Karpas-422 (cell line): ENCODE results near the gene PXMP2. TPM values are rescaled to one million over a fixed set of nuclear protein-coding genes. Genes with fewer than 3 reads are reported as not detected.

Experiments
- DNase-seq: peaks from one replicate; pipeline ENCODE4 v3.0.0-alpha.2; 2015
- H2AFZ ChIP-seq: fragments of 200-600 bp; sonication (generic); 2 replicates; pipeline ENCODE4 v1.6.1; 2014; ENCODE audit warnings: antibody characterized with exemption, low read length, mixed read lengths
- H3K27ac ChIP-seq: fragments of 200-600 bp; sonication (generic); 2 replicates; pipeline ENCODE4 v1.5.1; 2014; ENCODE audit warnings: mild to moderate bottlenecking, low read length, moderate library complexity
- H3K27me3 ChIP-seq: fragments of 200-600 bp; sonication (generic); 2 replicates; pipeline ENCODE4 v1.6.1; 2014; ENCODE audit warnings: low read length, mixed read lengths
- H3K36me3 ChIP-seq: fragments of 200-600 bp; sonication (generic); 2 replicates; pipeline ENCODE4 v1.6.1; 2014; ENCODE audit warnings: low read length, mixed read lengths; ENCODE audit not compliant: insufficient read depth
- H3K4me1 ChIP-seq: fragments of 200-600 bp; sonication (generic); 2 replicates; pipeline ENCODE4 v1.6.1; 2014; ENCODE audit warnings: mild to moderate bottlenecking, low read length, mixed read lengths
- H3K4me2 ChIP-seq: fragments of 200-600 bp; sonication (generic); 2 replicates; pipeline ENCODE4 v1.6.1; 2014; ENCODE audit warnings: low read length, low read depth, mild to moderate bottlenecking; ENCODE audit not compliant: poor library complexity, severe bottlenecking
- H3K4me3 ChIP-seq: fragments of 200-600 bp; sonication (generic); 2 replicates; pipeline ENCODE4 v1.5.1; 2014; ENCODE audit warnings: mild to moderate bottlenecking, antibody characterized with exemption, low read length, mixed read lengths
- H3K79me2 ChIP-seq: fragments of 200-600 bp; sonication (generic); 2 replicates; pipeline ENCODE4 v1.6.1; 2014; ENCODE audit warnings: mild to moderate bottlenecking, low read length, mixed read lengths
- H3K9ac ChIP-seq: fragments of 200-600 bp; sonication (generic); 2 replicates; pipeline ENCODE4 v1.6.0; 2014; ENCODE audit warnings: low read length
- H3K9me2 ChIP-seq: fragments of 200-600 bp; sonication (generic), shearing (Covaris generic); replicated peaks from 2 replicates; pipeline ENCODE4 v1.6.0; 2014; ENCODE audit warnings: mild to moderate bottlenecking, low read length, moderate library complexity; ENCODE audit not compliant: insufficient read depth
- H3K9me3 ChIP-seq: fragments of 300-700, 200-600 bp; sonication (generic); 2 replicates; pipeline ENCODE4 v1.6.1; 2014; ENCODE audit warnings: low read length, mixed read lengths
- H4K20me1 ChIP-seq: fragments of 200-600 bp; sonication (generic); 2 replicates; pipeline ENCODE4 v1.6.1; 2014; ENCODE audit warnings: mild to moderate bottlenecking, antibody characterized with exemption, low read length, low read depth; ENCODE audit not compliant: insufficient read depth
- total RNA-seq: library from RNA; depleted of rRNA; stranded (reverse); fragments of >200 nt; shearing (Covaris generic); gene quantifications from 2 replicates; pipeline ENCODE4 v1.2.3, GENCODE V29; 2014; ENCODE audit warnings: low replicate concordance

Gene PXMP2
- total RNA-seq, 1 experiment from 2014 or later, result 33.2 TPM

- H3K4me3 ChIP-seq, result no peak overlapping the region
- H3K9me3 ChIP-seq, result no peaks in the 10 kb centered on the region
- no peaks in the 10 kb centered on the region for H3K9me2 ChIP-seq
- H3K4me1 ChIP-seq, result no peaks in the 10 kb centered on the region
- H3K27ac ChIP-seq, result no peak overlapping the region
- peaks cover 16% of the 10 kb centered on the region for H3K36me3 ChIP-seq
- H4K20me1 ChIP-seq, result no peaks in the 10 kb centered on the region
- no peaks in the 10 kb centered on the region for H3K79me2 ChIP-seq
- no peaks in the 10 kb centered on the region for H3K27me3 ChIP-seq
- H3K9ac ChIP-seq, result no peak overlapping the region
- no peak overlapping the region for H3K4me2 ChIP-seq
- H2AFZ ChIP-seq, result no peak overlapping the region
- no peak for DNase-seq
These were observed 44.2 kb upstream of the PXMP2 start for GRCh38 chr12:132642846-132643835.

DNA sequence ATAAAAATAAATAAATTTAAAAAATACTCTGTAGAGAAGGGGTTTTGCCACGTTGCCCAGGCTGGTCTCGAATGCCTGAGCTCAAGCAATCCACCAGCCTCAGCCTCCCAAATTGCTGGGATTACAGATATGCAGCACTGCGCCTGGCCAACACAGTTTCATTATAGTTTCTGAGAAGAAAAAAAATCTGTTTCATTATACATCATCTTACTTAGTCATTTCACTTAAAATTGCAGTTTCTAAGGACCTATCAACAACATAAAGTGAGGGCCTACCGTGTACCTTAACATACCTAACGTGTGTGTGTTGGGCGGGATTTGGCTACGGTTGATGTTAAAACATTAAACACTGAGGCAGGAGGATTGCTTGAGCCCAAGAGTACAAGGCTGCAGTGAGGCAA is 40.5 kb upstream of the PXMP2 start:
- H3K9me2 ChIP-seq, result no peaks in the 10 kb centered on the region
- H3K9me3 ChIP-seq, result no peaks in the 10 kb centered on the region
- no peak overlapping the region for H3K27ac ChIP-seq
- H2AFZ ChIP-seq, result no peak overlapping the region
- H3K4me2 ChIP-seq, result no peak overlapping the region
- H3K27me3 ChIP-seq, result no peaks in the 10 kb centered on the region
- no peak overlapping the region for H3K4me3 ChIP-seq
- DNase-seq, result no peak
- no peaks in the 10 kb centered on the region for H3K4me1 ChIP-seq
- no peak overlapping the region for H3K9ac ChIP-seq
- no peaks in the 10 kb centered on the region for H3K79me2 ChIP-seq
- peaks cover 18% of the 10 kb centered on the region for H3K36me3 ChIP-seq
- H4K20me1 ChIP-seq, result no peaks in the 10 kb centered on the region

DNA sequence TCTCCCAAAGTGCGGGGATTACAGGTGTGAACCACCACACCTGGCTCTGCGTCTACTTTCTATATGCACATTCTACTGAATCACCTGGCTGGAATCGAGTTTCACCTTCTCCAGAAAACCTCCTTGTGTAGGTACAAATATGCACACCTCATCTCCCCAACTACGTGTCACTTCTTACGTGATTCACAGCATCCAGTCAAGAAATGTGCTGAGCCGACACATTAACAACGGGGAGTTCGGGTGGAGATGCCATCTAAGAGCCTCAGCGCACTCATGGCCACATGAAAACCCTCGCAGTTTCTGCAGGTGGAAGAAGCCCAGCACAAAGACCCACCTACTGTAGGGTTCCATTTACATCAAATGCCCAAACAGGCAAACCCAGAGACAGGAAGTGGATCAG is 39.5 kb upstream of the PXMP2 start:
- H3K4me2 ChIP-seq, result no peak overlapping the region
- H3K27me3 ChIP-seq, result no peaks in the 10 kb centered on the region
- H2AFZ ChIP-seq, result no peak overlapping the region
- no peaks in the 10 kb centered on the region for H3K9me2 ChIP-seq
- no peaks in the 10 kb centered on the region for H3K4me1 ChIP-seq
- no peak overlapping the region for H3K4me3 ChIP-seq
- no peaks in the 10 kb centered on the region for H3K79me2 ChIP-seq
- no peaks in the 10 kb centered on the region for H3K9me3 ChIP-seq
- H4K20me1 ChIP-seq, result no peaks in the 10 kb centered on the region
- H3K9ac ChIP-seq, result no peak overlapping the region
- no peak for DNase-seq
- no peak overlapping the region for H3K27ac ChIP-seq
- peaks cover 19% of the 10 kb centered on the region for H3K36me3 ChIP-seq

DNA sequence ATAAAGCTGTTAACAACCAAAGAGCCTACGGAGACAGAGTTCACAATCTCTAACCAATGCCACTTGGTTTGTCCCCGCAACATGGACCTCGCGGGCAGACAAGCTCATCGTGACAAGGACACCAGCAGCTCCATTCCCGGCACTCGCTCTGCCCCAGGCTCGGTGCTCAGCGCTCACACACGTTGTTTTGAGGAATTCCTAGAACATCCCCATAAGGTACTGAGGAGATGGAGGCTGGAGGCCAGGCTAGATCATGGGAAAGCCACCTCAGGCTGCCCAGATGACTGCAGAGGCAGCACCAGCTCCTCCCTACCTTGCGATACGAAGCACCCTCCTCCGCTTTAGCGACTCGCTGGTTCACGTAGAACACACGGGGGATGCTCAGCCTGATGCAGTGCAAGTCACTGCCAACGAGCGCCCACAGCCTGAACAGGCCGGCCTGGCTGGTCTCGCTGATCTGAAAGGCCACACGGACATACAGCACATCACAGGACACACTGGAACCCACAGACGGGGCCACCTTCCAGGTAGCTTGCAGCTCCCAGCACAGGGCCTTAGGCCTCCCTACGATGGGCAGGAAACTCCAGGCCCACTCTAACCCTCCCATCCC is 38.7 kb upstream of the PXMP2 start:
- Histone ChIP-seq H3K4me3 (no peak overlapping the region), H3K79me2 (no peaks in the 10 kb centered on the region), H3K27me3 (no peaks in the 10 kb centered on the region), H3K4me1 (no peaks in the 10 kb centered on the region), H3K27ac (no peak overlapping the region), H2AFZ (no peak overlapping the region), H3K36me3 (peaks cover 27% of the 10 kb centered on the region), H4K20me1 (no peaks in the 10 kb centered on the region), H3K4me2 (no peak overlapping the region), H3K9ac (no peak overlapping the region), H3K9me3 (no peaks in the 10 kb centered on the region), H3K9me2 (no peaks in the 10 kb centered on the region)
- no peak for DNase-seq

DNA sequence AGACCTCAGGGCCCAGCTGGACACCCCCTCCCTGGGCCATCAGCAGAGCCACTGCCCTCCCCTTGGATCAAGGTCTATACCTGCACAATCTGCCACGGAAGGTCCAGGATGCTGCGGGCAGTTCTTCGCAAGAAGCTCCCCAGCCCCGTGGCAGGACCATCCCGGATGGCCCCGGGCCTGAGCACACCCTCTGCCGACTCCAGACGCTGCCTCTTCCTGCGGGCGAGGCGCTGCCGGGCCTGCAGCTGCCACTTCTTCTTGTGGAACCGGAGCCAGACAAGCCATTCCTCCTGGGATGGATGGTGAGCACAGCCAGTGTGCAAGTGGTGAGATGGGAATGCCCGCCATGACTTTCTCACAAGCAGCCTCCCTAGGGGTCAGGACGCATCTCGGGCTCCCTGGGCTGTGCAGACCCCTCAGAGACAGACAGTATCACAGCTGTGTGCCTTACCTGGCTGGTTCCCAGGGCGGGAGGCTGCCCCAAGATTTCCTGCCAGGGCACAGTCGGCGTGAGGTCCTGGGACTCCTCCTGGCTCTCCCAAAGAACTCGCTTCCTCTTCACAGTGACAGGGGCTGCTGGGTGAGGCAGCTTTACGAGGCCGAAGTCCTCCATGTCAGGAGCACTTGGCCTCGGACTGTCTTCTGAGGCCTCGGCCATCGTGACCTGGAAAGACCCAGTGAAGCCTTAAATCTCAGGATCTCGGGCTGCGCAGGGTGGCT is 38.0 kb upstream of the PXMP2 start:
- Histone ChIP-seq H3K4me3 (no peak overlapping the region), H3K9me3 (no peaks in the 10 kb centered on the region), H2AFZ (no peak overlapping the region), H3K9me2 (no peaks in the 10 kb centered on the region), H3K27ac (no peak overlapping the region), H4K20me1 (no peaks in the 10 kb centered on the region), H3K27me3 (no peaks in the 10 kb centered on the region), H3K79me2 (no peaks in the 10 kb centered on the region), H3K36me3 (peaks cover 32% of the 10 kb centered on the region), H3K9ac (no peak overlapping the region), H3K4me2 (no peak overlapping the region), H3K4me1 (no peaks in the 10 kb centered on the region)
- DNase-seq, result no peak

- Histone ChIP-seq H3K79me2 (no peaks in the 10 kb centered on the region), H2AFZ (no peak overlapping the region), H3K9ac (no peak overlapping the region), H3K4me3 (no peak overlapping the region), H3K27me3 (no peaks in the 10 kb centered on the region), H3K4me1 (no peaks in the 10 kb centered on the region), H3K9me3 (no peaks in the 10 kb centered on the region), H3K9me2 (no peaks in the 10 kb centered on the region), H3K36me3 (peaks cover 46% of the 10 kb centered on the region; the same call in 1 of the 2 replicates), H3K27ac (no peak overlapping the region), H3K4me2 (no peak overlapping the region), H4K20me1 (no peaks in the 10 kb centered on the region)
- DNase-seq, result no peak
These were observed 35.8 kb upstream of the PXMP2 start for GRCh38 chr12:132651444-132652100.

- no peaks in the 10 kb centered on the region for H3K79me2 ChIP-seq
- no peak overlapping the region for H3K9ac ChIP-seq
- H3K27ac ChIP-seq, result no peak overlapping the region
- H4K20me1 ChIP-seq, result no peaks in the 10 kb centered on the region
- H3K9me3 ChIP-seq, result no peaks in the 10 kb centered on the region
- H3K27me3 ChIP-seq, result no peaks in the 10 kb centered on the region
- no peak for DNase-seq
- H3K4me2 ChIP-seq, result no peak overlapping the region
- no peaks in the 10 kb centered on the region for H3K4me1 ChIP-seq
- peaks cover 45% of the 10 kb centered on the region; the same call in 1 of the 2 replicates for H3K36me3 ChIP-seq
- no peak overlapping the region for H3K4me3 ChIP-seq
- H3K9me2 ChIP-seq, result no peaks in the 10 kb centered on the region
- H2AFZ ChIP-seq, result no peak overlapping the region
These were observed 33.7 kb upstream of the PXMP2 start for GRCh38 chr12:132653567-132654290.
